Left ventricle myocardium inferior (tissue), 1 donor: ENCODE measurements around the gene LLPH. TPM values are rescaled to one million over a fixed set of nuclear protein-coding genes. Genes with fewer than 3 reads are reported as not detected.

ENCODE experiments used
- DNase-seq: peaks from one replicate; pipeline ENCODE4 v3.0.0-alpha.2; 2020
- H3K27ac ChIP-seq: fragments of 200-600 bp; replicated peaks from 2 replicates; pipeline ENCODE4 v1.8.0; 2021
- H3K27me3 ChIP-seq: fragments of 200-600 bp; 2 replicates; pipeline ENCODE4 v1.8.0; 2021; ENCODE audit warnings: low read depth
- H3K36me3 ChIP-seq: fragments of 200-600 bp; 2 replicates; pipeline ENCODE4 v1.8.0; 2021
- H3K4me1 ChIP-seq: fragments of 200-600 bp; 2 replicates; pipeline ENCODE4 v1.8.0; 2021
- H3K4me3 ChIP-seq: fragments of 200-600 bp; 2 replicates; pipeline ENCODE4 v1.8.0; 2021; ENCODE audit warnings: mild to moderate bottlenecking, moderate library complexity
- H3K9me3 ChIP-seq: fragments of 200-600 bp; replicated peaks from 2 replicates; pipeline ENCODE4 v1.8.0; 2021
- CTCF ChIP-seq: fragments of 200-600 bp; IDR thresholded peaks from 2 replicates; pipeline ENCODE4 v1.8.0; 2021; ENCODE audit warnings: antibody characterized with exemption, mild to moderate bottlenecking, borderline replicate concordance
- intact Hi-C: fragments of 100-400 bp; cut with micrococcal nuclease; formaldehyde crosslinking; loops from one replicate; pipeline ENCODE4 v1.11.0; 2022
- total RNA-seq: library from RNA; stranded (reverse); fragmentation: NEBNext Ultra II Directional; extraction: Animal tissue kit (Norgen Biotek cat#: 25700); gene quantifications from one replicate; pipeline ENCODE4 v1.2.1, GENCODE V29; 2021
- donor health status: DM: no; HTN: yes; CAD: no; lungs with severe emphysema.

LLPH gene
- total RNA-seq, 1 donor from 2014 or later: 22.1 TPM

GRCh38 chr12:66149702-66150398, 19.3 kb upstream of the LLPH start:
- Histone ChIP-seq H3K36me3 (peaks cover 44% of the 10 kb centered on the region), H3K27me3 (no peaks in the 10 kb centered on the region), H3K9me3 (no peaks in the 10 kb centered on the region), H3K4me1 (peaks cover 25% of the 10 kb centered on the region), H3K27ac (no peak overlapping the region), H3K4me3 (no peak overlapping the region)
- intact Hi-C loops: no loop called here
- DNase-seq: no peak
- TF ChIP-seq CTCF: peak; percentile 29

DNA sequence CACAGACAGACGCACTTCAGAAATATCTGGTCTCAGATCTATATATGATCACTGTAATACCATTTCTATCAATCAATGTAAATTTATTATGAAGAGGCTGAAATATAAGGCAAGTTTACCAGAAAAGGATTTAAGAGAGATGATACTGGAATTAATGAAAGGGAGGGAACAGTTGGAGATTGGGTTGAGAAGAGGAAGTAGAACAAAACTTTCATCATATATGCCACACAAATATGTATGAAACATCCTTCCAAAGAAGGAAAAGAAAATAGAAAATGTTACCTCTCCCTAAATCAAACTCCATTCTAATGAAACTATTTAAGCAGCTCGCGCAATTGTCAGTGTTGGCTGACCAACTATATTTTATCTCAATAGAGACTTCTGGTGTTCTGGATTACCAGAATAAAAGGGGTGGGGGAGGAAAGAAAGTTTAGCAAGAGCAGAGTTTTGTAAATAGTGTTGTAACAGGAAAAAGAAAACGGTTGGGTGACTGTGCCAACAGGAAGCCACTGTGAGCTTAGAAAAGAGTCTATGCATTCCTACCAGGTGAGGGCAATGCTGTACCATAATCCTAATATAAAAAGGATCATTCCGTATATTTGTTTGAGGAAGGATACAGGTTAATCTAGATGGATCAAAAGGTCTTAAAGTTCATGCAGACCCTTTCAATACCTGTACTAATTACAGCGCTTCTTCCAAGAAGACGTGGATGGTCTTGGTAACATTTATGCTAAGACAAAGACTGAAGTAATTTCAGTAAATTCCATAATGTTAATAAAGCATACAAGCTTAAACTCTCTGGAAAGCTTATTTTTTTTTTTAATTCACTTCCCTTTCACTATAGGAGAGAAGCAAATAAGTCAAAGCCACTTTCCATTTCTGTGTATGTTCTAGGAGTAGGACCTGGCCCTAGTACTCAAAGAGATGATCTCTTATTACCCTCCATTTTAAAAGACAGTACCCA, 14.5 kb upstream of the LLPH start:
- Histone ChIP-seq H3K27me3 (no peaks in the 10 kb centered on the region), H3K36me3 (peaks cover 53% of the 10 kb centered on the region), H3K9me3 (peaks cover 21% of the 10 kb centered on the region), H3K27ac (peak overlapping the region; percentile 39), H3K4me3 (no peak overlapping the region), H3K4me1 (peaks cover 42% of the 10 kb centered on the region)
- intact Hi-C loops: no loop called here
- no peak for DNase-seq
- TF ChIP-seq CTCF: peak; percentile 75

DNA sequence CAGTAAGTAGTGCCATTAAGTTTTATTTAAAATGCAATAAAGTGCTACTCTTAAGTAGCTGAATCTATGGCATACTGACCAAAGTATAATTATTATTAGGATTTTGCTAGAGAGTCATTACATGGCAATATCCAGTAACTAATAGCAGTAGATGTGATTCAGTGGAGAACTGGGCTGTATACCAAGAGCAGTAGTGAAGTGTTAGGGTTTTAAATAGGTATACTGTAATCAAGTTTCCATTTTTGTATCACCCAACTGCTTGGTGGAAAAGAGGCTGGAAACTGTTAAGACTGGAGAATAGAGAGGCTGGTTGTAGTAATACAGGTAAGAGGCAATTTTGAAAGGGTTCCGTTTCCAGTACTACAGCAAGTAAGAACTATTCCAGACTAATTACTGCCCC, 13.3 kb upstream of the LLPH start:
- DNase-seq: no peak
- Histone ChIP-seq H3K27ac (peak overlapping the region; percentile 39), H3K4me3 (no peak overlapping the region), H3K36me3 (peaks cover 57% of the 10 kb centered on the region), H3K4me1 (peaks cover 54% of the 10 kb centered on the region), H3K27me3 (no peaks in the 10 kb centered on the region), H3K9me3 (peaks cover 22% of the 10 kb centered on the region)
- no peak for TF ChIP-seq CTCF
- intact Hi-C loops: no loop called here

GRCh38 chr12:66142826-66143225, 12.3 kb upstream of the LLPH start:
- no peak for DNase-seq
- Histone ChIP-seq H3K4me1 (peaks cover 55% of the 10 kb centered on the region), H3K27me3 (no peaks in the 10 kb centered on the region), H3K9me3 (peaks cover 22% of the 10 kb centered on the region), H3K36me3 (peaks cover 53% of the 10 kb centered on the region), H3K4me3 (no peak overlapping the region), H3K27ac (peak overlapping the region; percentile 39)
- intact Hi-C loops: no loop called here
- TF ChIP-seq CTCF: no peak

DNA sequence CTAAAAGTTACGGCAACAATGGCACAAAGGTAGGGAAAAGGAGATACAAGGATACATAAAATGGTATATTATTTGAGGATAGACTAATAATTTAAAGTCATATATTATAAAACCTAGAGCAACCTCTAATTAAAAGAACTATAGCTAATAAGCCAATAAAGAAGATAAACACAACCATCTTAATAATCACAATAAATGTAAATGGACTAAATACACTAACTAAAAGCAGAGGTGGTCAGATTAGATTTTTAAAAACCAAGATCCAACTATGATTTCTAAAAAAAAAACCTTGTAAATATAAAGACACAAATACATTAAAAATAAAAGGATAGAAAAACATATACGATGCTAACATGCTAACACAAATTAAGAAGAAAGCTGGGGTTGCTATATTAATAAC, 10.7 kb upstream of the LLPH start:
- TF ChIP-seq CTCF: no peak

More for the DNA sequence above, 10.7 kb upstream of the LLPH start:
- DNase-seq: no peak
- peaks cover 22% of the 10 kb centered on the region for H3K9me3 ChIP-seq
- H3K27ac ChIP-seq: no peak overlapping the region
- H3K36me3 ChIP-seq: peaks cover 58% of the 10 kb centered on the region
- intact Hi-C loops: no loop called here
- no peaks in the 10 kb centered on the region for H3K27me3 ChIP-seq
- H3K4me1 ChIP-seq: peaks cover 55% of the 10 kb centered on the region
- H3K4me3 ChIP-seq: no peak overlapping the region
